NCI-H524 (cell line): ENCODE results near the gene BPIFB4.
"Not testable (repeated sequence)": the region's sequence is repeated elsewhere in the genome, so short reads cannot be mapped to it uniquely, and the experiment has no call there.

Source experiments
- DNase-seq, 2 experiments: peaks; one replicate each; lab custom pipeline; 2025; lab: John Stamatoyannopoulos, UW

Gene BPIFB4

DNA sequence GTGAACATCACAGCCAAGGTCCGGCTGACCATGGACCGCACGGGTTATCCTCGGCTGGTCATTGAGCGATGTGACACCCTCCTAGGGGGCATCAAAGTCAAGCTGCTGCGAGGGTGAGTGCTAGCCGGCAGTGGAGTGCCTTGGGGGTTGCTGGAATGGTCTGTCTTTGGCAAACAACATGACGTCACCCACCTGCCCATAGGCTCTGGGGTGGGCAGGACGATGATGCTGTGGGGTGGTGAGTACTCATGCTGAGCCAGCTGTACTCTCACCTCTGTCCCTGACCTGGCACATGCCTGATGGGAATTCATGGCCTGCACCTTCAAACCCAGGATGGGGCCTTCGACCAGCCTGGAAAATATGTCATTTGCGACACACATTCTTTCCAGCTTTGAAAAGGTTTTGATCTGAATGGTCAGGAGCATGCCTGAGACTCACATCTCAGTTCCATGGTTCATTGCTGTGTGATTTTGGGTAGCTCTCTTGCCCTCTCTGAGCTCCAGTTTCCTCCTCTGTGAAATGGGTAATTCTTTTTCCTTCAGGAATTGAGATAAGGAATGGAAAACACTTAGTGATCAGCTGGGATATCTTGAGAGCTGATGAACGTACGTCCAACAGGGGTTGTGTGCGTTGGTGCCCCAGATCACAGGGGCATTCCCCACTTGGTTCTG, 6.7 kb downstream of the BPIFB4 start:
- no peak for DNase-seq

GRCh38 chr20:33091147-33091546, 11.7 kb downstream of the BPIFB4 start:
- DNase-seq, result no peak

DNA sequence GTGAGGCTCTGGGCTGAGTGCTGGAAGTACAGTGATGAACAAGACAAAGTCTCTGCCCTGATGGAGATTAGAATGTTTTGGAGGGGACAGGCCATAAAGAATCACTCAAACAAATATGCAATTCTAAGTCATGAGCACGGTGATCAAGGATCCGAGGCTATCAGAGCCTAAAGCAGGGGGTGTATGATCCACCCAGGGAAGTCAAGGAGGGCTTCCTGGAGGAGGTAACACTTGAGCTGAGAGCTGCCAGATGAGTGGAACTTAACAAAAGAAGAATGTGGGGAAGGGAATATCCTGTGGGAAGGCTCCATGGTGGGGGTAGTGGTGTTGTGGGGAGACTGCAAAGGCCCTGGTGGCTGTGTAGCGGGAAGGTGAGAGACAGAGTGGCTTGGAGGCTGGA, 12.2 kb downstream of the BPIFB4 start:
- DNase-seq, result no peak

DNA sequence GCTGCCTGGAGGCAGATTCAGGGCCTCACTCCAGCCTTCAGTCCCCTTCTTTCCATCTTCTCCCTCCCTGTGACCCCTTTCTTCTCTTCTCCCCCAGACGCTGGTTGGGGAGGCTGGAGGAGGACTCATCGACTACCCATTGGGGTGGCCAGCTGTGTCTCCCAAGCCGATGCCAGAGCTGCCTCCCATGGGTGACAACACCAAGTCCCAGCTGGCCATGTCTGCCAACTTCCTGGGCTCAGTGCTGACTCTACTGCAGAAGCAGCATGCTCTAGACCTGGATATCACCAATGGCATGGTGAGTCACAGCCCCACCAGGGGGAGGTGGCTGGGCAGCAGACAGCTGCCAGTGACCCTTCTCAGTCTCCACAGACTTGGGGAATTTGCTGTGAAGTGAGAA, 12.9 kb downstream of the BPIFB4 start:
- peak in 1 of 2 experiments; percentile 19 for DNase-seq

GRCh38 chr20:33093074-33093473, 13.6 kb downstream of the BPIFB4 start:
- no peak for DNase-seq

- DNase-seq, result no peak
Observed at GRCh38 chr20:33093582-33093981, 14.1 kb downstream of the BPIFB4 start.

GRCh38 chr20:33095249-33095648, 15.8 kb downstream of the BPIFB4 start:
- no peak for DNase-seq

DNA sequence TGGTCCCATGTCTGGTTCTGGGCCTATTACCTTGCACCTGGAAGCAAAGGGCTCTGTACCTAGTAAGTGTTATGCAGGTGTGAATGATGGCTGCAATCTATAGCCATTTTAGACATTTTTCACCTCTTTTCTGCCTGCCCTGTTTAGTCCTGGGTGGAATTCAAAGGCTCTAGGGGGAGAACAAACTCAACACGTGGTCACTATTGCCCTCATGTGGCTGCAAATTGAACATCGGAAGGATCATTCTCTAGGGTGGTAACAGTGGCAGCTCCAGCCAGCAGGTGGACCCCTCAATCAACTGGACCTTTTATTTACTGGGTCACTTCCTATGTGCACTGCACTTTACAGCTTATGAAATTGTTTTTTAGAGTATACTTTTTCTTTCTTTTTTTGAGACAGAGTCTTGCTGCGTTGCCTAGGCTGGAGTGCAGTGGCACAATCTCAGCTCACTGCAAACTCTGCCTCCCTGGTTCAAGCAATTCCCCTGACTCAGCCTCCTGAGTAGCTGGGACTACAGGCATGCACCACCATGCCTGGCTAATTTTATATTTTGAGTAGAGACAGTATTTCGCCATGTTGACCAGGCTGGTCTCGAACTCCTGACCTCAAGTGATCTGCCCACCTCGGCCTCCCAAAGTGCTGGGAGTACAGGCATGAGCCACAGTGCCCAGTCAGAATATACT, 16.6 kb downstream of the BPIFB4 start:
- DNase-seq, result peak; percentile 81 to 85

- no peak for DNase-seq
Observed at GRCh38 chr20:33097001-33097400, 17.6 kb downstream of the BPIFB4 start.

DNA sequence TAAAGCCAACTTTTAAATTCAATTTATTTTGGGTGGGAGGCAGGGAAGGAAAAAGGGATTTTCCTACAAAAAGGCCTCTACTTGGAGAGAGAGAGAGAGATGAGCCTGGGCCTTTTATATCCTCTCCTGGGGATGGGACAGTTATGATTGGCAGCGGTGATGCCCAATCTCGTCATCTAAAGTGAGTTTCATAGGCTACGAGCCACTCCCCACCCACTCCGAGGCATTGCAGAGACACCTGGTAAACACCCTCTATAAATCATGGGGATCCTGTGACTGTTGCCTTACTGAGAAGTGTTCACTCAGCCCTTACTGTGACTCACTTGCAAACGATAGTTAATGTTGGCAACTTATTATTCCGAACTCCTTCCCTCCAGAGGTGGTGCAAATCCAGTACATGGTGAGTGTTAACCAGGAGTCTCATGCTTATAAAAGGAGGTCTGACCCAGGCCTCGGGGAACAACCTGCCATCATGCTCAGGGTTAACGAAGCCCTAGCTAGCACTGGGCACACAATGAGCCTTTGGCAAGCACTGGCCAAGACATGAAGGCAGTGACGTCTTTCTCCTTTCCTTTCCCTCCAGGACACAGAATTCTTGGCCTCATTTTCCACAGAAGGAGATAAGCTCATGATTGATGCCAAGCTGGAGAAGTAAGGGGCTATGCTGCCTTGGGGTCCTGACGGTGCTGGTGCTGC, 20.5 kb downstream of the BPIFB4 start:
- DNase-seq, result no peak

DNA sequence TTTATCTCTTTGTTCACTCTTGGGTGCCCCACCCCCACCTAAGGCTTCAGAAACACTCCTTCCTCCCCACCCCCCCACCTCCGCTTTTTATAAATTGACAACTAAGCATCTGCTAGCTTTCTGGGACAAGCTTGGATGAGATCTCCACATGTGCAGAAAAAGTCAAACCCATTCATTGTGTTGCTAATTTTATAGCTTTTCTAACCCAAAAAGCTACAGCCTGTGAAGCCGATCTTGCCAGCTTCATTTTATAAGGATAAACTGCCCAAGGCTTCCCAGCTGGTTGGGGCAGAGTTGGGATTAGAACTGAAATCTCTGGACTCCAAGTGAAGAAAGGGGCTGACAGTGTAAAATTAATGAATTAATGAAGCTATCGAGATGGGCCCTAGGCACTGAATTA, 24.1 kb downstream of the BPIFB4 start:
- DNase-seq, result no peak

DNA sequence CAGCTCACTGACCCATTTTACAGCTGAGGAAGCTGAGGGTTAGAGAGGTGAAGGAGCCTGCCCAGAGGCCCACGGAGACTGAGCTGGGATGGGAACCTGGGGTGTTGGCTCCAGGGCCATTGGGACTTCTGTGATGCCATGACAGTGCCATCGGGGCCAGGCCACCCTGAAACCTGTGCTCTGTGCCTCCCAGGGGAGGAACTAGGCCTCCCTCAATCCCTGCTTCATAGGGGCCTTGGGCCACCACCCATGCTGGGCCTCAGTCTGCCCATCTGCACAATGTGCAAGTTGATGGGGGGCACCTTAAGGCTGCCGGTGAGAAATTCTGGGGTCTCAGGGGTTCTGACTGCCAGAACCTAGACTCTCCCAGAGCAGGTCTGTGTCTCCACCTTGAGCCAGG, 24.9 kb downstream of the BPIFB4 start:
- no peak for DNase-seq

DNA sequence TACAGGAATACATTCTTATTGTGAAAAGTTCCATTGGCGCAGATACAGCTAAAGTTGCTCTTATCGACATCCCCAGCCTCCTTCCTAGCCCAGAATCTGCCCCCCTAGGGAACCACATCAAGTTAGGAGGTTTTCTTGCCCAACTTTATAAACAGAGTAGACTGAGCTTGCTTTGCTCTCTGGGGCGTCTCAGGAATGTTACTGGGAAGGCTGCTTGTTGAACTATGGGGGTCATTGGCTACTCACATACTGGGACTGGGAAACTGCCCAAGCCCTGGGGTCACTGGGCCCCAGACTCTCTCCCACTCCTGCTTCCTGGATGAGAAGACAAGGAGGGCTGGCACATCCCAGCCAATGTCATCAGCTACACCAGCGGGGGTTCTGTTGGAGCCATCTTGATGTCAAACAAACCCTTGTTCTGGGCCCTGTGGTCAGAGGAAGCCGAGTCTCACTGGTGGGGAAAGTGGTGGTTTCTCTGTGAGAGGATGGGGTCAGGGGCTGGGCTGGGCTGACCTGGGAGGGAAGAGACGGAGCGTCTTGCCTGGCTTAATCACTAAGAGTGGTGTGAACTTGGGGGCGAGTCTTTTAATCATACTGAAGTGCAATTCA, 26.0 kb downstream of the BPIFB4 start:
- no peak for DNase-seq

- DNase-seq, result not testable (repeated sequence)
Observed at GRCh38 chr20:33106058-33106620, 26.7 kb downstream of the BPIFB4 start.

DNA sequence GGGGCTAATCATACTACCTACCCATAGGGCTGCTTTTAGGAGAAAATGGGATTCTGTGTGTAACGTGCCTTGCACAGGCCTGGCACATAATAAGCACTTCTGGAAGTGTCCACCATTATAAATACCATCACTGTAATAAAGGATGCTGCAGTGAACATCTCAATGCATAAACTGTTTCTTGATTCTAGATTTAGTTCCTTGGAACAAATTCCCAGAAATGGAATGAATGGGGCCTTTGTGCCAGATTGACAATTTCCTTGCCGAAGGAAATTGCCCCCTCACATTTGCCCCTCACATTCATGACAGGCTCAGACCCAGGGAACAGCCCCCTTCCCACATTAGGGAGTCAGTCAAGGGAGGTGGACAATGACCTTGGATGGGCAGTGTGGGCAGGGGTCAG, 29.2 kb downstream of the BPIFB4 start:
- no peak for DNase-seq

- DNase-seq, result no peak
Observed at GRCh38 chr20:33110147-33110825, 30.8 kb downstream of the BPIFB4 start.

- DNase-seq, result no peak
Observed at GRCh38 chr20:33111306-33111705, 31.9 kb downstream of the BPIFB4 start.

GRCh38 chr20:33112547-33113386, 33.3 kb downstream of the BPIFB4 start:
- no peak for DNase-seq

GRCh38 chr20:33113387-33113908, 34.0 kb downstream of the BPIFB4 start:
- DNase-seq, result no peak

- not testable (repeated sequence) for DNase-seq
Observed at GRCh38 chr20:33115501-33115900, 36.1 kb downstream of the BPIFB4 start.
